Activated naive CD4-positive, alpha-beta T cell treated with anti-CD3 and anti-CD28 coated beads, Interleukin-2, amount 50 U/mL, for 16 hours (primary cell): Measurements from ENCODE around the gene SHISA7.
A peak's percentile ranks its signal among the peaks of the same experiment; 100 is the strongest.
"Not testable (repeated sequence)": the region's sequence is repeated elsewhere in the genome, so short reads cannot be mapped to it uniquely, and the experiment has no call there.

ENCODE experiments used
- DNase-seq: peaks from one replicate; pipeline ENCODE4 v3.0.0-alpha.2; 2020

The SHISA7 gene

DNA sequence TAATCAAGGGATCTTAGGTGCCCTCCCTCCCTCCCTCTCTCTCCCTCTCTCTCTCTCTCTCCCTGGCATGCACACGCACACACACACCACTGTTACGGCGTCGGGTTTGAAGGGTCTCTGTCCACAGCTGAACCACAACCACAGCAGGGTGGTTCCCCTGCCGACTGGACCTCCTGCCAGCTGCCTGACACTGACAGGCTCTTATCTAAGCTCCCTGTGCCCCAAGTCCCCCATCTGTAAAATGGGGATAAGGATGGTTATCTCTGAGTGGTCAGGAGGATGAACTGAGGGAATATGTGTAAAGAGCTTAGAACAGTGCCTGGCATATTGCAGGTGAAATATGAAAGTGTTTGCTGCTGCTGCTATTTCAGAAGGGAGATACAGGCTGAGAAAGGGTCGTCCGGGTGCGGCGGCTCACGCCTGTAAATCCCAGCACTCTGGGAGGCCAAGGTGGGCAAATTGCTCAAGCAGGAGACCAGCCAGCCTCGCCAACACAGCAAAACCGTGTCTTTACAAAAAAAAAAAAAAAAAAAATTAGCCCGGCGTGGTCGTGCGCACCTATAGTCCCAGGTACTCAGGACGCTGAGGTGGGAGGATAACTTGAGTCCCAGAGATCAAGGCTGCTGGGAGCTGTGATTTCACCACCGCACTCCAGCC, 852 bp upstream of the SHISA7 start:
- no peak for DNase-seq

DNA sequence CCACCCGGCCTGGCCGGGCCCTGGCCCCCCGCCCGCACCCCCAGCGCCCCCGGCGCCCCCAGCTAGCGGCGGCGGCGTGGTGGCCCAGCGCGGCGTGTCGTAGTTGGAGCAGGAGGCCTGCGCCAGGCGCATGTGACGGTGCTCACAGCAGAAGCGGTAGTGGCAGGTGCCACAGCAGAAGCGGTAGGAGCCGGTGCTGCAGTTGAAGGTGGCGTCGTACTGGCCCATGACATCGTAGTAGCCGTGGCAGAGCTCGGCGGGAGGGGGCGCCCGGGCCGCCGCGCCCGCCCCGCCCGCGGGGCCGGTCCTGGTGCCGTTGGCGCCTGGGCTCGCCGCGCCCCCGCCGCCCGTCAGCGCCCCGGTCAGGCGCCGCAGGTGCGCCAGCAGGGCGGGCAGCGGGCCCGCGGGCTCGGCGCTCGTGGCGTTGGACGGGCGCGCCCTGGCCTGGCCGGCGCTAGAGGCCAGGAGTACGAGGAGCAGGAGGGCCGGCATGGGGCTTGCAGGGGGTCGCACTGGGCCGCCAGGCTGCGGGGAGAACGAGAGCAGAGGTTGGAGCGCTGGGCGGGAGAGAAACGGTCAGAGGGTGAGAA, 633 bp downstream of the SHISA7 start:
- DNase-seq: peak; percentile 36

DNA sequence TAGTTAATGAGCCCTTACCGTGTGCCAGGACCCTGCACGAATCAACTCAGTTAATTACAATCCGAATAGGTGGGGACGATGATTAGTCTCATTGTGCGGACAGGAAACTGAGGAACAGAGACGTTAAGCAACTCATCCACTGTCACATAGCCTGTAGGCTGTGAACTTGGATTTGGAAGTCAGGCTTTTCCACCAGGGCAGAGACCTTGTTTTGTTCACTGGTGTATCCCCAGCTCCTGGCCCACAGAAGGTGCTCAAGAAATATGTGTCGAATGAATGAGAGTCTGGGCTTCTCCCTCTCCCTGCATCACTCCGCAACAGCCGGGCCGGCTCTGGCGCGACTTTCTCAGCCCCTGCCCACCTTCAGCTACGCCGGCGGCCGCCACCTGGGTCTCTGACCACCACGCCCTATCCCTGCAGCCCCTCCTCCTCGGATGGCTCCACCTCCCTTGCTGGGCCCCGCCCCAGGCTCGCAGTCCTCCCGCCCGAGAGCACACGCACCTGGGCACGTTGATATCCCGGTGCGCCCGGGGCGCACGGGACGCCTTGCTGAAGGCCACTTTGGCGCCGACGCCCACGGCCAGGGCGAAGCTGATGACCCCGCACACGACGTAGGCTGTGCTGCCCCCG, 1.3 kb downstream of the SHISA7 start:
- DNase-seq: no peak

DNA sequence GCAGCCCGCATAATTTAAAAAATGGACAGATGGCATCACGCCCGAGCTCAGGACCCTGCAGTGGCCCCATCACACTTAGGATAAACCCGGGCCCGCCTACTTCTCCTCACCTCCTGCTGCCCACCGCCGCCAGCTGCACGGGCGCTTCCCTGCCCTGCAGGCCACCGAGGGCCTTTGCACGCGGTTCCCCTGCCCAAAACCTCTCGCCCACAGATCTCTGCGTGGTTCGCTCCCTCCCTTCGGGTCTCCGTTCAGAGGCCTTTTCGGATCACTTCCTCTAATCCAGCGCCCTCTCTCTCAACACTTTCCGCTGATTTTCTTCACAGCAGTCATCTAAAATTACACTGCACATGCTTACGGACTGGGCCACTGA, 1.8 kb downstream of the SHISA7 start:
- no peak for DNase-seq

DNA sequence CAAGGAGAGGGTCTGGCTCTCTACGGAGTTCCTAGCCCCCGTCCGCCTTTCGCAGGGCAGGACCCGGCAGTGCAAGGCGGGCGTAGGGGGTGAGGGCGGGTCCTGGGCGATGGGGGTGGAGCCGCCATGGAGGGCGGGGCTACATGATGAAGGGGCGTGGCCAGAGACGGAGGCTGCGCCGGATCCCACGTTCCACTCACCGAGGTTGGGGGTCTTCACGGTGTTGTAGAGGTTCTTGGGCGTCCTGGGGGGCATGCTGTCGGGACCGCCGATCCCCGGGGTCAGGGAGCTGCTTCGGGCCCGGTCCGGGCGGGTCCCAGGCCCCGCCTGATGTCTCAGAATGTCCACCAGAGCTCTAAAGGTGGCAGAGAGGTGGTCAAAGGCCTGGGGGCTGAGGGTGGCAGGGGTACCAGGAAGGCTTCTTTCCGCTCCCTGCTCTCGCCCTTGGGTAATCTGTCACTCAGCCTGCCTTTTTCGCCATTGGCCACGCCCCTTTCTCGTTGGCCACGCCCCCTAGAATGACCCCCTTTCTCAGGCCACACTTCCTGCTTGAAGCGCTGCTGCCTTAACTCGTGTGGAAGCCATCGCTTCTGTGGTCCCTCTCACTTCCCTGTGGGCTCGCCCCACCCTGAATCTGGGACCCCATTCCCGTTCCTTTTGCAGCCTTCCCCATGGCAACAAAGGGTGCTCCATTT, 2.5 kb downstream of the SHISA7 start:
- DNase-seq: no peak

DNA sequence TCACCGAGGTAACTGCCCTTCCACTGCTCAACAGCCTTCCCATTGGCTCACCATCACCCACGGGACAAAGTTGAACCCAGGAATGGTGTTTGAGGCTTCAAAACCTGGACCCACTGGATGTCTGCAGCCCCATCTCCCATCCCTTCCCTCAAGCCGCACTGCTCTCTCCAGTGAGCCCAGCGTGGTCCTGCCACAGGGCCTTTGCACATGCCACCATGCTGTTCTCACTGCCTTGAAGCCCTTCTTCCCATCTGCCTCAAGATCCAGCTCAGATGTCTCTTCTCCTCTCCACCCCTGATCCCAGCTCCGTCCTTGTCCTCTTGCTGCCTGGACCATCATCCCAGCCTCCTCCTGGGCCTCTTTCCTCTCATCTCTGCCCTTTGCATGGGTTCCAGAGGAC, 4.0 kb downstream of the SHISA7 start:
- DNase-seq: no peak

DNA sequence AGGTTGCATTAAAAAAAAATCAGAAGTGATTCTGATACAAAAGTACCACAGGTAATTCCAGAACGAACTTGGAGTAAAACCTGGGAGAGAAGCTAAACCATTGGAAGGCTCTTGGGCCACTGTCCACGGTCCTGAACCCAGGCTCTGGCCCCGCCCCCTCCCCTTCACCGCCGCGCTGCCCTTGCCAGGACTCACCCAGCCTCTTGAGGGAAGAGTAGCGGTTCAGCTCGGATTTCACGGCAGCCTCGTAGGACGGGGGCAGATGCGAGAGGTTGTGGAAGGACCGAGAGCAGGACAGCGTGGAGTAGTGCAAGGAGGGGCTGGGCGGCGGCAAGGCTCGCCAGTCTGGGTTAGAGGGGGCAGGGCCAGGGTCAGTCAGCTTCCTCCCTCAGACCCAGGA, 5.7 kb downstream of the SHISA7 start:
- DNase-seq: no peak

DNA sequence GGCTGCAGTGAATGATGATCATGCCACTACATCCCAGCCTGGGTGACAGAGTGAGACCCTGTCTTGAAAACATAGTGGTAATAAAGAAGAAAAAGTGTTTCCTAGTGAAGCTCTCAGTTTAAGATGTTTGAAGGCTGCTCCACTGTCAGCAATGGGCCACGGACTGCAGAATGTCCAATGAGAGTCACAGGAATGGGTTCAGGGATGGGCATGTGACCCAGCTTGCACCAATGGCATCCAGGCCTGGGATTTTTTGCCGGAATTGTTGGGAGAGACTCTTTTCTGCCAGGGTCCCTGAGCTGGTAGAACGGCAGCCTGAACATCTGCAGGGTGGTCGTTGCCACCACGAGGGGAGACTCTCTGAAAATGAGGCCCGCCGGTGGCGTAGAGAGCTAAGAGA, 6.3 kb downstream of the SHISA7 start:
- no peak for DNase-seq

- no peak for DNase-seq
These were observed 8.1 kb downstream of the SHISA7 start for GRCh38 chr19:55435020-55435419.

DNA sequence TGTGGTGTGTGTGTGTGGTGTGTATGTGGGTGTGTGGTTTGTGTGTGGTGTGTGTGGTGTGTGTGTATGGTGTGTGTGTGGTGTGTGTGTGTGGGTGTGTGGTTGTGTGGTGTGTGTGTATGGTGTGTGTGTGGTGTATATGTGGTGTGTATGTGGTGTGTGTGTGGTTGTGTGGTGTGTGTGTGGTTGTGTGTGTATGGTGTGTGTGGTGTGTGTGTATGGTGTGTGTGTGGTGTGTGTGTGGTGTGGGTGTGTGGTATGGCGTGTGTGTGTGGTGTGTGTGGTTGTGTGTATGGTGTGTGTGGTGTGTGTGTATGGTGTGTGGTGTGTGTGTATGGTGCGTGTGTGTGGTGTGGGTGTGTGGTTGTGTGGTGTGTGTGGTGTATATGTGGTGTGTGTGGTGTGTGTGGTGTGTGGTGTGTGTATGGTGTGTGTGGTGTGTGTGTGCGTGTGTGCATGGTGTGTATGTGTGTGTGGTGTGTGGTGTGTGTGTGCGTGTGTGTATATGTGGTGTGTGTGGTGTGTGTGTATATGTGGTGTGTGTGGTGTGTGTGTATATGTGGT, 8.7 kb downstream of the SHISA7 start:
- no peak for DNase-seq

DNA sequence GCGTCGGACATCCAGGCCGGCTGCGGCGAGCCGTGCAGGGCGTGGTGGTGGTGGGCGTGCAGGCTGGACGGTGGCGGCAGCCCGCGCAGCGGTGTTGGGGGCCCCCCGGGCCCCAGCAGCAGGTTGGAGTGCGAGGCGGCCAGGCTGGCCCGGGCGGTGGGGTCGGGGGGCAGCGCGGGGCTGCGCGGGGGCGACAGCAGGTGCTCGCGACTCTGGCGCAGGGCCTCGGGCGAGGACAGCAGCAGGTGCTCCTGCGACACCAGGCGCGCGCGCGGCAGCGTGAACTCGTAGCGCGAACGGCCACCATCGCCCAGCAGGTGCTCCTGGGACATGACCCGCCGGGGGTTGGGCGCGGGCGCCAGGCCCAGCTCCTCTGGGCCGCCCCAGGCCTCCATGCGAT, 9.8 kb downstream of the SHISA7 start:
- no peak for DNase-seq

GRCh38 chr19:55432241-55432959, 10.7 kb downstream of the SHISA7 start:
- DNase-seq: no peak

GRCh38 chr19:55431183-55431582, 11.9 kb downstream of the SHISA7 start:
- no peak for DNase-seq

- no peak for DNase-seq
These were observed 17.1 kb downstream of the SHISA7 start for GRCh38 chr19:55426042-55426441.

- DNase-seq: no peak
These were observed 18.6 kb downstream of the SHISA7 start for GRCh38 chr19:55424518-55424917.

GRCh38 chr19:55423225-55424005, 19.7 kb downstream of the SHISA7 start:
- DNase-seq: no peak

- DNase-seq: not testable (repeated sequence)
These were observed 21.8 kb downstream of the SHISA7 start for GRCh38 chr19:55421281-55421680.

DNA sequence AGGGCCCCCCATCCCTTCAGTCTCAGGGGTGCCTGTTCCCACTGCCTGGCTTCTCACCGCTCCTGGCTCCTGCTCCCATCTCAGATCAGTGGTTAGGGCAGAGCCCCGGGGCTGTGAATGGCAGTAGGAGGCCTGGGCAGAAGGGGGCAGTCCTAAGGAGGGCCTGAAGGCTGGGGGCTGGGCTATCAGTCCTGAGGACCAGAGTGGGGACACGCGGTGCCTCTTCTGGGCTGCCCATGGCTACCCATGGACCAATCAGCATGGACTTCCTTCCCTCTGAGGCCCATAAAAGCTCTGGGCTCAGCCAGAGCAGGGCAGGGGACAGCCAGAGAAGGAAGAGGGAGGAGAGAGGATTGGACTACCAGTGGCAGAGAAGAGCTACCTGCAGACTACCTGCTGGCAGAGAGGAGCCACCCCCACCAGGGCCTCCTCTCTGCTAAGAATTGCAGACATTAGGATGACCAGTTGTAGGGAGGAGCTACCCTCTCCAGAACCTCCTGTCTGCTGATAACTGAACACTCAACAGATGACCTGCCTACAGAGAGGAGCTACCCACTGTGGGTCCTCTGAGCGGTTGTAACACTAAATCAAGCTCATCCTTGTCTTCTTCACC, 23.4 kb downstream of the SHISA7 start:
- no peak for DNase-seq

DNA sequence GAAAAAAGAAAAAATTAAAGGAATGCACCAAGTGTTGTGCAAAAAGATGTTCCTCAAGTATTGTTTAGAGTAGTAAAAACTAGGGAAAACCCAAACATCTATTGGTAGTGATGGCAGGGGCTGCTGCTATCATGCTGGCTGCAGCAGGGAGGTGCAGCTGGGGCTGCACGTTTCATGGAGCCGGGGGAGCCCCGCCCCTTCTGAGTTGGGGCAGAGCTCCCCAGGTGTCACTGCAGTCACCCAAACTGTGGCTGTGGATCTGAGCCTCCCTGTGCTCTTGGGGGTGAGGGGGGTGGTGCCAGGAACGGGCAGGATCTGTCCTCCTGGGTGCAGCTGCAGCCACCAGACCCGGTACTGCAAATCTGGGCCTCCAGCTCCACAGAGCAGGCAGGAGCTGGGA, 24.0 kb downstream of the SHISA7 start:
- DNase-seq: no peak

- DNase-seq: peak; percentile 44
These were observed 24.9 kb downstream of the SHISA7 start for GRCh38 chr19:55418185-55418584.

DNA sequence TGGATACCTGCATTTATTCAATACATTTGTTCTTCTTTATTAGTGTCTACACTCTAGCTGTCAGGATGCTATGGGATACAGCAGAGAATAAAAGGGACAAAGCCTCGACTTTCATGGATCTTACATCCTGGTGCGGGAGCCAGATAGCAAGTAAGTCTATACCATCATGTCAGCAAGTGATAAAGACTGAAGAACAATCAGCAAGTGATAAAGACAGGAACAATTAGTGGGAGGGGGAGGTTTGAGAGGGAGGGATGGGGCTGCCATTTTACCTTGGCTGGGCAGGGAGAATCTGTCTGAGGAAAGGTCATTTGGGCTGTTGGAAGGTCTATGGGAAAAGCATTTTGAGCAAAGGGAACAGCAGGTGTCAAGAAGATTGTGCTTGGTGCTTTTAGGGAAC, 32.9 kb downstream of the SHISA7 start:
- DNase-seq: no peak

- not testable (repeated sequence) for DNase-seq
These were observed 33.9 kb downstream of the SHISA7 start for GRCh38 chr19:55409179-55409578.
